ENCODE data around the gene NRCAM. TPM values are rescaled to one million over a fixed set of nuclear protein-coding genes. Genes with fewer than 3 reads are reported as not detected.

NRCAM gene
- polyA plus RNA-seq, 3 donors: not detected

DNA sequence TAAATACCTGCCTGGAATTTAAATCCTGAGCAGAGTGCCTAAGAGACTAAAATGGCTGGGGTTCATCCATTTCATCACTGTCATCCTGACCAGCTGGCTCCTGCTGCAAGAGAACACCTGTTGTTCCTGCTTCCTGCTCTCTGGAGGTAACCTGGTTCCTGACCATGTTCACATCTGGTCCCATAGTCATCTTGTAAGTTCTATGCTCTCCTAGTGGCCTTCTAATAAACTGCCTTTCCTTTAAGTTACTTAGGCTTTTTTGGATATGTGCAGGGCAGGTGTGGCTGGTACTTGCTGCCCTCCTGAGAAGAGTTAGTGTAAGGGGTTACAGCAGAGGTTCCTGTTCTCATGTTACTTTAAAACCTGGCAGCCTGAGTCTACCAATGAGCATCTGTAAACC is 80.0 kb downstream of the NRCAM start:
- H3K36me3 Mint-ChIP-seq: no peaks in the 10 kb centered on the region

DNA sequence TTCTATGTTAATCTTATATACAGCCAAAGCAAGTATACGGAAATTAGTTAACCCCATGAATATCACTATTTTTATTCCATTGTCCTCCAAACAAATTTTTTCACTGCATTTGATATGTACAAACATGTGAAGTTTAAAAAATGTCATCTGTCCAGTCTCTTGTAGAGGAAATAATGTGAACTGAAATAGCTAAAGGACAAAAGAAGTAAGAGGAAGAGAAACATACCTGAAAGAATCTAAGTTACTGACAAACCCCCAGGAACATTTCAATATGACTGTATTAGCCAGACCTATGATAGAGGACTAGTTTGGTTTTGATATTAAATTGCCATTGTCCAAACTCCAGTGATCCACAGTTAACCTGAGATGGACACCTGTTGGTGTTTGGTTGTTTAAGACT is 80.6 kb downstream of the NRCAM start:
- peaks cover 0 to 6% (median 3%) of the 10 kb centered on the region in 7 donors for H3K9me3 Mint-ChIP-seq
- Histone ChIP-seq H3K27ac (ENCODE audit: low read depth in 1 of 2, low read length in 2 of 2) (no peak overlapping the region), H3K4me2 (replicated peaks; ENCODE audit: extremely low read depth, low read length, poor library complexity, severe bottlenecking) (no peak overlapping the region), H4K20me1 (ENCODE audit: insufficient read depth, low read length) (no peaks in the 10 kb centered on the region), H3K4me3 (replicated peaks in 1 of 3; ENCODE audit: low read depth in 2 of 3, low read length in 3 of 3) (no peak overlapping the region), H3K4me1 (ENCODE audit: control insufficient read depth in 1 of 2, insufficient read depth in 2 of 2, low read length in 2 of 2) (no peaks in the 10 kb centered on the region), H3K79me2 (ENCODE audit: insufficient read depth, low read length) (no peaks in the 10 kb centered on the region), H3K9me3 (replicated peaks in 1 of 2; ENCODE audit: control insufficient read depth in 1 of 2, insufficient read depth in 1 of 2, low read length in 2 of 2) (no peaks in the 10 kb centered on the region), H2AFZ (ENCODE audit: insufficient read depth, low read depth, low read length, poor library complexity, severe bottlenecking) (no peak overlapping the region), H3K27me3 (ENCODE audit: control insufficient read depth in 2 of 2, insufficient read depth in 2 of 2, low read length in 2 of 2) (peaks cover 0 to 2% of the 10 kb centered on the region in 2 donors), H3K36me3 (replicated peaks in 1 of 2; ENCODE audit: control insufficient read depth in 1 of 2, insufficient read depth in 2 of 2, low read length in 2 of 2) (no peaks in the 10 kb centered on the region), H3K9ac (ENCODE audit: insufficient read depth, low read length, poor library complexity, severe bottlenecking) (no peak overlapping the region)
- TF ChIP-seq, protein P1, sequence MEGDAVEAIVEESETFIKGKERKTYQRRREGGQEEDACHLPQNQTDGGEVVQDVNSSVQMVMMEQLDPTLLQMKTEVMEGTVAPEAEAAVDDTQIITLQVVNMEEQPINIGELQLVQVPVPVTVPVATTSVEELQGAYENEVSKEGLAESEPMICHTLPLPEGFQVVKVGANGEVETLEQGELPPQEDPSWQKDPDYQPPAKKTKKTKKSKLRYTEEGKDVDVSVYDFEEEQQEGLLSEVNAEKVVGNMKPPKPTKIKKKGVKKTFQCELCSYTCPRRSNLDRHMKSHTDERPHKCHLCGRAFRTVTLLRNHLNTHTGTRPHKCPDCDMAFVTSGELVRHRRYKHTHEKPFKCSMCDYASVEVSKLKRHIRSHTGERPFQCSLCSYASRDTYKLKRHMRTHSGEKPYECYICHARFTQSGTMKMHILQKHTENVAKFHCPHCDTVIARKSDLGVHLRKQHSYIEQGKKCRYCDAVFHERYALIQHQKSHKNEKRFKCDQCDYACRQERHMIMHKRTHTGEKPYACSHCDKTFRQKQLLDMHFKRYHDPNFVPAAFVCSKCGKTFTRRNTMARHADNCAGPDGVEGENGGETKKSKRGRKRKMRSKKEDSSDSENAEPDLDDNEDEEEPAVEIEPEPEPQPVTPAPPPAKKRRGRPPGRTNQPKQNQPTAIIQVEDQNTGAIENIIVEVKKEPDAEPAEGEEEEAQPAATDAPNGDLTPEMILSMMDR (IDR thresholded peaks at IDR 0.05): no peak
- peaks cover 6 to 9% (median 7%) of the 10 kb centered on the region in 3 donors for H3K27me3 Mint-ChIP-seq (ENCODE audit: low read depth in 3 of 3)
- no peak overlapping the region for H3K27ac Mint-ChIP-seq
- H3K4me1 Mint-ChIP-seq: no peaks in the 10 kb centered on the region
- H3K4me3 Mint-ChIP-seq: no peak overlapping the region
- intact Hi-C loops (cut with micrococcal nuclease): no loop called here
- H3K36me3 Mint-ChIP-seq: no peaks in the 10 kb centered on the region
- WGBS (ENCODE audit: insufficient coverage): no CpG with 5 or more reads among the region's 1 CpG
- no peak for DNase-seq

More for the DNA sequence above, 80.0 kb downstream of the NRCAM start:
- no peak for DNase-seq
- Mint-ChIP-seq H3K4me3 (no peak overlapping the region), H3K4me1 (no peaks in the 10 kb centered on the region), H3K9me3 (peaks cover 0 to 6% (median 2%) of the 10 kb centered on the region in 7 donors), H3K27me3 (ENCODE audit: low read depth in 3 of 3) (peaks cover 6 to 11% (median 7%) of the 10 kb centered on the region in 3 donors), H3K27ac (no peak overlapping the region)
- Histone ChIP-seq H3K79me2 (ENCODE audit: insufficient read depth, low read length) (no peaks in the 10 kb centered on the region), H3K27ac (ENCODE audit: low read depth in 1 of 2, low read length in 2 of 2) (no peak overlapping the region), H4K20me1 (ENCODE audit: insufficient read depth, low read length) (no peaks in the 10 kb centered on the region), H3K9me3 (replicated peaks in 1 of 2; ENCODE audit: control insufficient read depth in 1 of 2, insufficient read depth in 1 of 2, low read length in 2 of 2) (no peaks in the 10 kb centered on the region), H2AFZ (ENCODE audit: insufficient read depth, low read depth, low read length, poor library complexity, severe bottlenecking) (no peak overlapping the region), H3K27me3 (ENCODE audit: control insufficient read depth in 2 of 2, insufficient read depth in 2 of 2, low read length in 2 of 2) (peaks cover 0 to 2% of the 10 kb centered on the region in 2 donors), H3K9ac (ENCODE audit: insufficient read depth, low read length, poor library complexity, severe bottlenecking) (no peak overlapping the region), H3K4me3 (replicated peaks in 1 of 3; ENCODE audit: low read depth in 2 of 3, low read length in 3 of 3) (no peak overlapping the region), H3K36me3 (replicated peaks in 1 of 2; ENCODE audit: control insufficient read depth in 1 of 2, insufficient read depth in 2 of 2, low read length in 2 of 2) (no peaks in the 10 kb centered on the region), H3K4me1 (ENCODE audit: control insufficient read depth in 1 of 2, insufficient read depth in 2 of 2, low read length in 2 of 2) (no peaks in the 10 kb centered on the region), H3K4me2 (replicated peaks; ENCODE audit: extremely low read depth, low read length, poor library complexity, severe bottlenecking) (no peak overlapping the region)
- intact Hi-C loops (cut with micrococcal nuclease): no loop called here
- TF ChIP-seq, protein P1 (IDR thresholded peaks at IDR 0.05): no peak

Measured in CD14-positive monocyte (primary cell).